Endothelial cell (in vitro differentiated cells): ENCODE results near the gene TRIAP1. TPM values are rescaled to one million over a fixed set of nuclear protein-coding genes. Genes with fewer than 3 reads are reported as not detected.
A peak's percentile ranks its signal among the peaks of the same experiment; 100 is the strongest.

ENCODE experiments used
- DNase-seq: peaks from one replicate; pipeline ENCODE4 v3.0.0; 2021; ENCODE audit warnings: low spot score
- H3K27ac Mint-ChIP-seq: one replicate; pipeline ENCODE4 v1.8.0; 2021; ENCODE audit warnings: mixed read lengths, inconsistent platforms; ENCODE audit not compliant: unreplicated experiment
- H3K27me3 Mint-ChIP-seq: one replicate; pipeline ENCODE4 v1.8.0; 2021; ENCODE audit warnings: mild to moderate bottlenecking, moderate library complexity, mixed read lengths, inconsistent platforms; ENCODE audit not compliant: unreplicated experiment
- H3K36me3 Mint-ChIP-seq: one replicate; pipeline ENCODE4 v1.8.0; 2021; ENCODE audit warnings: mild to moderate bottlenecking, low read depth, mixed read lengths, inconsistent platforms; ENCODE audit not compliant: unreplicated experiment
- H3K4me1 Mint-ChIP-seq: one replicate; pipeline ENCODE4 v1.8.0; 2021; ENCODE audit warnings: mild to moderate bottlenecking, mixed read lengths, inconsistent platforms; ENCODE audit not compliant: unreplicated experiment
- H3K4me3 Mint-ChIP-seq: one replicate; pipeline ENCODE4 v1.8.0; 2021; ENCODE audit warnings: mild to moderate bottlenecking, mixed read lengths, inconsistent platforms; ENCODE audit not compliant: unreplicated experiment
- H3K9me3 Mint-ChIP-seq: one replicate; pipeline ENCODE4 v1.8.0; 2021; ENCODE audit warnings: mixed read lengths, inconsistent platforms; ENCODE audit not compliant: unreplicated experiment
- total RNA-seq: library from RNA; stranded (reverse); fragmentation: NEBNext Ultra II Directional; extraction: Animal tissue kit (Norgen Biotek cat#: 25700); gene quantifications from one replicate; pipeline ENCODE4 v1.2.1, GENCODE V29; 2021; ENCODE audit not compliant: unreplicated experiment
- TF ChIP-seq, protein P1 (sequence below): fragments of 200-600 bp; sonication (generic); IDR thresholded peaks from one replicate; pipeline ENCODE4 v1.5.0; 2021; ENCODE audit warnings: antibody characterized with exemption; ENCODE audit not compliant: unreplicated experiment

TRIAP1 gene
- total RNA-seq, 1 donor from 2014 or later, result 39.8 TPM

DNA sequence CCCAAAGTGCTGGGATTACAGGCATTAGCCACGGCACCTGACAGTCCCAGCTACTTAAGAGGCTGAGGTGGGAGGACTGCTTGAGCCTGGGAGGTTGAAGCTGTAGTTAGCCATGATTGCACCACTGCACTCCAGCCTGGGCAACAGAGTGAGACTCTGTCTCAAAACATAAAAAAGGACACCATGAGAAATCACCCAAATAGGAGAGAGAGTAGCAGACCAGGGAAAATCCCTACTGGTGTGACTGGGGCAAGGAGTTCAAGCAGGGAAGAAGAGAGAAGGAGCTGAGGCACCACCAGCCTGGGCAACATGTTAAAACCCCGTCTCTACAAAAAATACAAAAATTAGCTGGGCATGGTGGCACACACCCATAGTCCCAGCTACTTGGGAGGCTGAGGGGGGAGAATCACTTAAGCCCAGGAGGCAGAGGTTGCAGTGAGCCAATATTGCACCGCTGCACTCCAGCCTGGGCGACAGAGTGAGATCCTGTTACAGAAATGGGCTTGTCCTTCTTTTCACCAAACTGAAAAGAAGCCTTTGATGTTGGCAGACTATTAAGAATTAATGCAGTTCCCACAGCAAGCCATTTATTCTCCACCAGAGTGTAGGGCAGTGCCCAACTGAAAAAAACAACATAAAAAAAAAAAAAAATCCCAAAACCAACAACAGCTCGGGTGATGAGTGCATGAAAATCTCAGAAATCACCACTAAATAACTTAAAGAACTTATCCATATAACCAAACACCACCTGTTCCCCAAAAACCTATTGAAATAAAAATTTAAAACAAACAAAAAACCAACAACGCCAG is 27.8 kb upstream of the TRIAP1 start:
- Mint-ChIP-seq H3K4me3 (no peak overlapping the region), H3K27ac (no peak overlapping the region)

DNA sequence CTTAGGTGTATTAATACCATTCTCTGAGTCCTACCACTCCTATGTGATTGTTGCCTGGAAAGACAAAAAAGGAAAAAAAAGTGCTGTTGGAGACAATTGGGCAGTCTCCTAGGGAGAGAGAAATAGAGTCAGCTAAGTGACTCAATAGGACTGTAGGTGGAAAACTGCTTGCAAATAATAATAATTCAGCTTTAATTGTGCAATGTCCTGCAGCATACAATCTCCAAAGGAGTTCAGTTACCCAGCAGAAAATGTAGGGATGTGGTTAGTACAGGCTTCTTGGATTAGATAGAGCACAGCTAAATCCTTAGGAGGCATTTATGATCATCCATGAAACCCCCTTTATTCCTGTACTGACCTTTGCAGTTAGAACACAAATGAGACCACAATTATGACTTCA is 26.3 kb upstream of the TRIAP1 start:
- H3K9me3 Mint-ChIP-seq, result no peaks in the 10 kb centered on the region
- H3K27ac Mint-ChIP-seq, result no peak overlapping the region
- H3K27me3 Mint-ChIP-seq, result peaks cover 3% of the 10 kb centered on the region
- DNase-seq, result no peak
- no peak overlapping the region for H3K4me3 Mint-ChIP-seq
- peaks cover 19% of the 10 kb centered on the region for H3K4me1 Mint-ChIP-seq
- TF ChIP-seq, protein P1, sequence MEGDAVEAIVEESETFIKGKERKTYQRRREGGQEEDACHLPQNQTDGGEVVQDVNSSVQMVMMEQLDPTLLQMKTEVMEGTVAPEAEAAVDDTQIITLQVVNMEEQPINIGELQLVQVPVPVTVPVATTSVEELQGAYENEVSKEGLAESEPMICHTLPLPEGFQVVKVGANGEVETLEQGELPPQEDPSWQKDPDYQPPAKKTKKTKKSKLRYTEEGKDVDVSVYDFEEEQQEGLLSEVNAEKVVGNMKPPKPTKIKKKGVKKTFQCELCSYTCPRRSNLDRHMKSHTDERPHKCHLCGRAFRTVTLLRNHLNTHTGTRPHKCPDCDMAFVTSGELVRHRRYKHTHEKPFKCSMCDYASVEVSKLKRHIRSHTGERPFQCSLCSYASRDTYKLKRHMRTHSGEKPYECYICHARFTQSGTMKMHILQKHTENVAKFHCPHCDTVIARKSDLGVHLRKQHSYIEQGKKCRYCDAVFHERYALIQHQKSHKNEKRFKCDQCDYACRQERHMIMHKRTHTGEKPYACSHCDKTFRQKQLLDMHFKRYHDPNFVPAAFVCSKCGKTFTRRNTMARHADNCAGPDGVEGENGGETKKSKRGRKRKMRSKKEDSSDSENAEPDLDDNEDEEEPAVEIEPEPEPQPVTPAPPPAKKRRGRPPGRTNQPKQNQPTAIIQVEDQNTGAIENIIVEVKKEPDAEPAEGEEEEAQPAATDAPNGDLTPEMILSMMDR, result no peak
- H3K36me3 Mint-ChIP-seq, result peaks cover 2% of the 10 kb centered on the region

More for the DNA sequence above, 27.8 kb upstream of the TRIAP1 start:
- TF ChIP-seq, protein P1, result no peak
- DNase-seq, result no peak
- no peaks in the 10 kb centered on the region for H3K9me3 Mint-ChIP-seq
- no peaks in the 10 kb centered on the region for H3K36me3 Mint-ChIP-seq
- H3K4me1 Mint-ChIP-seq, result peaks cover 15% of the 10 kb centered on the region
- peaks cover 3% of the 10 kb centered on the region for H3K27me3 Mint-ChIP-seq

DNA sequence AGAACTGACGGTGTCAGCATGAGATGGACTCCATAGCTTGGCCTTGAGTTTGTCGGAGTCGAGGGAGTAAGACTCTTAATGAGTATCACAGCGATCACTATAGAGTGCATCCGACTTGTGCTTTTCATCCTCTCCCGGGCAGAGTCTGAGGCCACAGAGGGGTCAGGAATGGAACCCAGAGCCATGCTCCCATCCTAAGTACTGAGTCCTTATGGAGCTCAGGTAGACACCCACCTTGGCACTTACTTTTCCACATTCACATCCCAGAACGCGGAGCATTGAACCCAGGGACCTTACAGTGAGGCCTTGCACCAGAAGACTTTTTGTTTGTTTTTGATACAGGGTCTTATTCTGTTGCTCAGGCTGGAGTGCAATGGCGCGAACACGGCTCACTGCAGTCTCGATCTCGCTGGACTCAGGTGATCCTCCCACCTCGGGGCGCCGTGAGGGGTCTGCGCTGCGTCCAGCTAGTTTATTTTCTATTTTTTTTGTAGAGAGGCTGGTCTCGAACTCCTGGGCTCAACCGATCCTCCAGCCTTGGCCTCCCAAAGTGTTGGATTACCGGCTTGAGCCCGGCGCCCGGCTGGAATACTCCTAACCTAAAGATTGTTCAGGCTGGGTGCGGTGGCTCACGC is 24.1 kb upstream of the TRIAP1 start:
- Mint-ChIP-seq H3K36me3 (peaks cover 9% of the 10 kb centered on the region), H3K9me3 (no peaks in the 10 kb centered on the region), H3K4me3 (peak overlapping the region; percentile 95), H3K27ac (peak overlapping the region; percentile 26), H3K4me1 (peaks cover 15% of the 10 kb centered on the region), H3K27me3 (peaks cover 3% of the 10 kb centered on the region)
- DNase-seq, result no peak
- TF ChIP-seq, protein P1, result no peak

DNA sequence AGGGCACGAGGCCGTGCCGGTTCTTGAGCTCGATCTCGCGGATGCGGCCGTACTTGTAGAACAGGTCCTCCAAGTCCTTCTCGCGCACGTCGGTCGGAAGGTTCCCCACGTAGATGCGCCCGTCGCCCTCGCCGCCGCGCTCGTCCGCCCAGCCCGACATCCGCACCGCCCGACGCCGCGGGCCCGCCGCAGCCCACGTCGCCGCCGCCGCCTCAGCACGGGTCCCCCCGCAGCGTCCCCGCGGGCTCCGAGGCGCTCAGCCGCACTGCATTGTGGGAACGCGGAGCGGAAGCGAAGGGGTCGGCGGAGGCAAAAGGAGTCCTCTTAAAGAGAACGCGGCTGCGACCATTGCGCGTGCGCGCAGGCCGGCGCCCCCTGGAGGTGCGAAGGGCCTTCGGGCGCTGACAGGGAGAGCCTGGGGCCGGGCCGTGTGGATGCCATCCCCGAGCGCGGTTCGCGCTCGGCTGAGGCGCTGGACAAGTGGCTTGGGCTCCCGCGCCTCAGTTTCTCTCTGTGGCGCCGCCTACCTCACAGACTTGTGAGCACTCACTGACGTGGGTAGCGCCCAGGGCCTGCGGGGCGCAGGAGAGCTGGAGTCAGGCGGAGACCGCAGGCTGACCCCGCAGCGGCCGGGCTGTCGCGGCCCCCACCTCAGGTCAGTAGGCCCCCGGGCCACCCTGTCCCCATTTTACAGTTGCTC is 23.4 kb upstream of the TRIAP1 start, which contains the start of gene SRSF9:
SRSF9 (minus strand) TSS at position 299 of the 700 bp plus-strand sequence; CDS start at position 160, 139 bp downstream.
- Mint-ChIP-seq H3K27me3 (peaks cover 3% of the 10 kb centered on the region), H3K36me3 (peaks cover 13% of the 10 kb centered on the region), H3K4me3 (peak within 1 kb of the TSS; percentile 95), H3K27ac (peak within 1 kb of the TSS; percentile 93), H3K4me1 (peaks cover 11% of the 10 kb centered on the region), H3K9me3 (no peaks in the 10 kb centered on the region)
- TF ChIP-seq, protein P1, result peak; percentile 73
- DNase-seq, result peak; percentile 97
